GM12878 (cell line): ENCODE measurements around the gene TMPRSS3. TPM values are rescaled to one million over a fixed set of nuclear protein-coding genes. Genes with fewer than 3 reads are reported as not detected.
A peak's percentile ranks its signal among the peaks of the same experiment; 100 is the strongest.

Source experiments
- ATF3 ChIP-seq: IDR thresholded peaks from 2 replicates; pipeline ENCODE4 v1.6.1; 2011; ENCODE audit warnings: low read depth, mild to moderate bottlenecking, low read length, moderate library complexity, borderline replicate concordance; ENCODE audit errors: extremely low read depth
- ATF7 ChIP-seq: fragments of 450-650 bp; IDR thresholded peaks from 2 replicates; pipeline ENCODE4 v1.6.1; 2016; ENCODE audit warnings: low read depth, mild to moderate bottlenecking
- BCL11A ChIP-seq: IDR thresholded peaks from 2 replicates; pipeline ENCODE4 v1.6.1; 2011; ENCODE audit warnings: low read depth, low read length
- BCLAF1 ChIP-seq: fragments of 450-650 bp; IDR thresholded peaks from 2 replicates; pipeline ENCODE4 v1.6.1; 2017; ENCODE audit warnings: antibody characterized with exemption, mild to moderate bottlenecking, moderate library complexity
- BRCA1 ChIP-seq: IDR thresholded peaks from 2 replicates; pipeline ENCODE4 v1.6.1; 2011; ENCODE audit warnings: low read depth, low read length, improper control_type of control experiment
- CHD1 ChIP-seq: IDR thresholded peaks from 2 replicates; pipeline ENCODE4 v1.6.1; 2012; ENCODE audit warnings: low read depth, low read length, improper control_type of control experiment
- E2F4 ChIP-seq: IDR thresholded peaks from 2 replicates; pipeline ENCODE4 v1.6.1; 2012; ENCODE audit warnings: low read depth, low read length, improper control_type of control experiment
- FOXK2 ChIP-seq: fragments of 450-650 bp; IDR thresholded peaks from 2 replicates; pipeline ENCODE4 v1.6.1; 2017; ENCODE audit warnings: mild to moderate bottlenecking, moderate library complexity
- GABPA ChIP-seq: IDR thresholded peaks from 2 replicates; pipeline ENCODE4 v1.6.1; 2014; ENCODE audit warnings: antibody characterized with exemption, low read depth, mild to moderate bottlenecking, inconsistent platforms
- IKZF1 ChIP-seq: fragments of 450-650 bp; conservative IDR thresholded peaks from 2 replicates; pipeline ENCODE4 v1.6.1; 2017; ENCODE audit warnings: antibody characterized with exemption, mild to moderate bottlenecking
- IRF5 ChIP-seq: fragments of 450-650 bp; IDR thresholded peaks from 2 replicates; pipeline ENCODE4 v1.6.1; 2017; ENCODE audit warnings: borderline replicate concordance
- KAT2A ChIP-seq: conservative IDR thresholded peaks from 2 replicates; pipeline ENCODE4 v1.6.1; 2011; ENCODE audit warnings: low read depth, low read length; ENCODE audit not compliant: control insufficient read depth
- LARP7 ChIP-seq: fragments of 450-650 bp; IDR thresholded peaks from 2 replicates; pipeline ENCODE4 v1.6.1; 2017; ENCODE audit warnings: mild to moderate bottlenecking
- NBN ChIP-seq: fragments of 450-650 bp; IDR thresholded peaks from 2 replicates; pipeline ENCODE4 v1.6.1; 2016
- NFIC ChIP-seq: IDR thresholded peaks from 2 replicates; pipeline ENCODE4 v1.6.1; 2012; ENCODE audit warnings: low read depth, mild to moderate bottlenecking, inconsistent platforms, low read length, moderate library complexity
- PBX3 ChIP-seq: IDR thresholded peaks from 2 replicates; pipeline ENCODE4 v1.6.1; 2011; ENCODE audit warnings: mild to moderate bottlenecking, low read depth, low read length, moderate library complexity; ENCODE audit not compliant: insufficient replicate concordance
- PKNOX1 ChIP-seq: fragments of 450-650 bp; IDR thresholded peaks from 2 replicates; pipeline ENCODE4 v1.6.1; 2016; ENCODE audit warnings: mild to moderate bottlenecking
- PML ChIP-seq: IDR thresholded peaks from 2 replicates; pipeline ENCODE4 v1.6.1; 2012; ENCODE audit warnings: low read length, inconsistent platforms
- RB1 ChIP-seq: fragments of 450-650 bp; formaldehyde crosslinking; IDR thresholded peaks from 2 replicates; pipeline ENCODE4 v1.6.1; 2017; ENCODE audit warnings: mild to moderate bottlenecking, borderline replicate concordance
- RELA ChIP-seq: fragments of 450-650 bp; IDR thresholded peaks from 2 replicates; pipeline ENCODE4 v1.8.0; 2014; ENCODE audit warnings: borderline replicate concordance; ENCODE audit not compliant: partially characterized antibody
- SIX5 ChIP-seq: IDR thresholded peaks from 2 replicates; pipeline ENCODE4 v1.6.1; 2011; ENCODE audit warnings: mild to moderate bottlenecking, low read depth, low read length, moderate library complexity; ENCODE audit not compliant: severe bottlenecking
- SMAD1 ChIP-seq: fragments of 450-650 bp; IDR thresholded peaks from 2 replicates; pipeline ENCODE4 v1.6.1; 2018; ENCODE audit warnings: mild to moderate bottlenecking, low read depth; ENCODE audit not compliant: partially characterized antibody
- SMAD5 ChIP-seq: IDR thresholded peaks from 2 replicates; pipeline ENCODE4 v1.6.1; 2016; ENCODE audit warnings: antibody characterized with exemption, low read depth
- SRF ChIP-seq, 2 experiments: IDR thresholded peaks; 2 replicates each; pipeline ENCODE4 v1.6.1; 2011; ENCODE audit warnings: low read depth in 2 of 2, low read length in 2 of 2, mild to moderate bottlenecking in 1 of 2, moderate library complexity in 1 of 2
- TCF7 ChIP-seq: IDR thresholded peaks from 2 replicates; pipeline ENCODE4 v1.6.1; 2014; ENCODE audit warnings: antibody characterized with exemption, borderline replicate concordance
- ZNF622 ChIP-seq: fragments of 450-650 bp; IDR thresholded peaks from 2 replicates; pipeline ENCODE4 v1.6.1; 2017; ENCODE audit warnings: mild to moderate bottlenecking, inconsistent platforms
- polyA plus RNA-seq, 11 experiments: library from polyadenylated mRNA; depleted of rRNA in 4 of 11; unstranded in 6 of 11; stranded (reverse) in 5 of 11; fragments of >200 nt; fragmentation: Nextera tagmentation in 4 of 11; fragmentation: Illumina TruSeq in 1 of 11; extraction: Ambion mirVana in 4 of 11; extraction: Trizol in 1 of 11; gene quantifications; 1 replicate in 1 of 11; 2 replicates in 10 of 11; pipeline versions ENCODE4 v1.2.1 to v1.2.3, GENCODE V29; 2011 to 2016; ENCODE audit warnings: inconsistent platforms in 2 of 11, missing spikeins in 2 of 11, low read depth in 1 of 11
- total RNA-seq, 4 experiments: library from RNA; depleted of rRNA in 3 of 4; stranded (reverse); fragments of >200 nt in 3 of 4; fragmentation: Illumina TruSeq in 1 of 4; extraction: Trizol in 1 of 4; gene quantifications; 2 replicates each; pipeline versions ENCODE4 v1.2.1 to v1.2.3, GENCODE V29; 2013 to 2021

Gene TMPRSS3
- total and polyA plus RNA-seq, 10 of the 15 experiments (the other 5 are each of a cell fraction or from before 2014, with no cell fraction given): 0.51 to 1.5 (median 0.82) TPM; not detected in 1

- TF ChIP-seq ZNF622 (no peak), GABPA (no peak), ATF7 (no peak), PBX3 (no peak), E2F4 (no peak), PML (no peak), SMAD5 (0 out of 2 replicates have a peak, but pooled peaks have one; percentile 22), KAT2A (no peak), LARP7 (no peak), PKNOX1 (no peak), BCLAF1 (no peak), BRCA1 (no peak), IKZF1 (no peak), TCF7 (peak; percentile 68; the same call in 1 of the 2 replicates), SIX5 (no peak), SMAD1 (no peak), IRF5 (no peak), NBN (no peak), NFIC (no peak), BCL11A (0 out of 2 replicates have a peak, but pooled peaks have one; percentile 13), SRF (IDR thresholded peaks at IDR 0.05; ENCODE audit: low read depth in 2 of 2, low read length in 2 of 2) (no peak), FOXK2 (no peak), ATF3 (no peak), RELA (no peak), RB1 (no peak), CHD1 (no peak)
Observed at GRCh38 chr21:42425591-42425990, 29.7 kb upstream of the TMPRSS3 start (continued).
